Hepatocyte (in vitro differentiated cells): Measurements from ENCODE around the gene CHST14.

Experiments used
- EZH2 ChIP-seq: fragments of 200-600 bp; sonication (generic); IDR thresholded peaks from 2 replicates; pipeline ENCODE4 v1.6.1; 2016; ENCODE audit warnings: antibody characterized with exemption, mild to moderate bottlenecking, borderline replicate concordance
- EZH2phosphoT487 ChIP-seq: fragments of 200-600 bp; sonication (generic); IDR thresholded peaks from one replicate; pipeline ENCODE4 v1.6.1; 2018; ENCODE audit warnings: antibody characterized with exemption, mild to moderate bottlenecking, low read depth, moderate library complexity; ENCODE audit not compliant: unreplicated experiment, severe bottlenecking
- TF ChIP-seq, protein P1 (sequence below): fragments of 200-600 bp; sonication (generic); IDR thresholded peaks from 2 replicates; pipeline ENCODE4 v1.5.1; 2016; ENCODE audit warnings: antibody characterized with exemption, mild to moderate bottlenecking; ENCODE audit not compliant: poor library complexity

DNA sequence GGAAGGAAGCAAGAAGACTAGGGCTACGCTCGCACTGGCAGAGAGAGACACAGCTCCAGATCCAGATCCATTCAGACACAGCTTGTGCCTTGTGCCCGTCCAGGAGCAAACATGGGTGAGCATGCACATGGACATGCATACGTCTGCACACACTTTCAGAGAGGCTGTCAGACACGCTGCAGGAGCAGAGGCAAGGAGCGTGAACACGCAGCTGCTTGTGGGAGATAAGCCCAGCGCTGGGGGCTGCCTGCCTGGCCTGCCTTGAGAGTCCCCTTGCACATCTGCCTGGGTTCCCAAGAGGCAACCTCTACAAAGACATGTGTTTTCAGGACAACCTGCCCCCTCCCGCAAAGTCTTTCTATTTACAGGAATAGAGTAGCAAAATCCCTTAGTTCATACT, 43.6 kb upstream of the CHST14 start:
- TF ChIP-seq, protein P1, sequence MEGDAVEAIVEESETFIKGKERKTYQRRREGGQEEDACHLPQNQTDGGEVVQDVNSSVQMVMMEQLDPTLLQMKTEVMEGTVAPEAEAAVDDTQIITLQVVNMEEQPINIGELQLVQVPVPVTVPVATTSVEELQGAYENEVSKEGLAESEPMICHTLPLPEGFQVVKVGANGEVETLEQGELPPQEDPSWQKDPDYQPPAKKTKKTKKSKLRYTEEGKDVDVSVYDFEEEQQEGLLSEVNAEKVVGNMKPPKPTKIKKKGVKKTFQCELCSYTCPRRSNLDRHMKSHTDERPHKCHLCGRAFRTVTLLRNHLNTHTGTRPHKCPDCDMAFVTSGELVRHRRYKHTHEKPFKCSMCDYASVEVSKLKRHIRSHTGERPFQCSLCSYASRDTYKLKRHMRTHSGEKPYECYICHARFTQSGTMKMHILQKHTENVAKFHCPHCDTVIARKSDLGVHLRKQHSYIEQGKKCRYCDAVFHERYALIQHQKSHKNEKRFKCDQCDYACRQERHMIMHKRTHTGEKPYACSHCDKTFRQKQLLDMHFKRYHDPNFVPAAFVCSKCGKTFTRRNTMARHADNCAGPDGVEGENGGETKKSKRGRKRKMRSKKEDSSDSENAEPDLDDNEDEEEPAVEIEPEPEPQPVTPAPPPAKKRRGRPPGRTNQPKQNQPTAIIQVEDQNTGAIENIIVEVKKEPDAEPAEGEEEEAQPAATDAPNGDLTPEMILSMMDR, result no peak
- TF ChIP-seq EZH2phosphoT487 (no peak), EZH2 (no peak)
